PFSK-1 (cell line): ENCODE results near the gene CENPA.

Experiments
- POLR2AphosphoS5 ChIP-seq: IDR thresholded peaks from 2 replicates; pipeline ENCODE4 v1.6.1; 2012; ENCODE audit warnings: low read depth, mild to moderate bottlenecking, control low read depth, low read length, moderate library complexity
- SIN3A ChIP-seq: IDR thresholded peaks from 2 replicates; pipeline ENCODE4 v1.6.1; 2012; ENCODE audit warnings: mild to moderate bottlenecking, low read length, moderate library complexity, borderline replicate concordance; ENCODE audit not compliant: insufficient read depth
- TAF1 ChIP-seq: IDR thresholded peaks from 2 replicates; pipeline ENCODE4 v1.6.1; 2012; ENCODE audit warnings: low read length, control low read depth, borderline replicate concordance; ENCODE audit not compliant: insufficient read depth

DNA sequence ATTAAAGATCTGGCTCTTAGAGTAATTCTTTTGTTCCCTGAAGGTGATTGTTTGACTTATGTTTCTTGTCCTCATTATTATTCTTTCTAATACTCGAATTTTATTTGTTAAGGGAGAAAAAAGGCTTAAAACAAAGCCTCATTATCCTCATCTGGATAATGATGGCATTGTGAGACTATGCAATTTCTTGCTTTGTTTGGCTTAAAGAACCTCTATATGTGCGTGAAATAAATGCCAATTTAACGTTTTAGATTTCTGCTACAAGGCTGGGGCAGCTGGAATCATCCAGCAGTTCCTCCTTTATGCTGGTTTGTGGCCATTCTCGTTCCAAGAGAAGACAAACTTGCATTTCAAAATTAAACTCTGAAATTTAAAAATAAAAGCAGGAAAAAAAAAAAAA lies 57.2 kb downstream of the CENPA start:
- no peak for TF ChIP-seq SIN3A
- no peak for TF ChIP-seq POLR2AphosphoS5
- TF ChIP-seq TAF1, result no peak
